ENCODE measurements around the gene SYNDIG1.

SYNDIG1 gene

GRCh38 chr20:24469116-24469893 lies at the start of gene SYNDIG1:
Gene SYNDIG1, plus strand, starts transcription at chr20:24469629. Its CDS starts 73,469 bp downstream, at chr20:24543098.
- no peak for DNase-seq (ENCODE audit: low read depth in 2 of 3, low spot score in 1 of 3)

GRCh38 chr20:24419786-24420185 lies 49.6 kb upstream of the SYNDIG1 start:
- no peak for DNase-seq (ENCODE audit: low read depth in 2 of 3, low spot score in 1 of 3)

GRCh38 chr20:24420567-24420966 lies 48.9 kb upstream of the SYNDIG1 start:
- no peak for DNase-seq (ENCODE audit: low read depth in 2 of 3, low spot score in 1 of 3)

GRCh38 chr20:24421071-24421470 lies 48.4 kb upstream of the SYNDIG1 start:
- no peak for DNase-seq (ENCODE audit: low read depth in 2 of 3, low spot score in 1 of 3)

GRCh38 chr20:24422091-24422760 lies 47.2 kb upstream of the SYNDIG1 start:
- no peak for DNase-seq (ENCODE audit: low read depth in 2 of 3, low spot score in 1 of 3)

GRCh38 chr20:24423390-24424313 lies 45.8 kb upstream of the SYNDIG1 start:
- DNase-seq (ENCODE audit: low read depth in 2 of 3, low spot score in 1 of 3), result no peak

- no peak for DNase-seq (ENCODE audit: low read depth in 2 of 3, low spot score in 1 of 3)
Observed at GRCh38 chr20:24425523-24426135, 43.8 kb upstream of the SYNDIG1 start.

- no peak for DNase-seq (ENCODE audit: low read depth in 2 of 3, low spot score in 1 of 3)
Observed at GRCh38 chr20:24431279-24432045, 38.0 kb upstream of the SYNDIG1 start.

- no peak for DNase-seq (ENCODE audit: low read depth in 2 of 3, low spot score in 1 of 3)
Observed at GRCh38 chr20:24432046-24432442, 37.4 kb upstream of the SYNDIG1 start.

- no peak for DNase-seq (ENCODE audit: low read depth in 2 of 3, low spot score in 1 of 3)
Observed at GRCh38 chr20:24436160-24436559, 33.3 kb upstream of the SYNDIG1 start.

- DNase-seq (ENCODE audit: low read depth in 2 of 3, low spot score in 1 of 3), result no peak
Observed at GRCh38 chr20:24437196-24438082, 32.0 kb upstream of the SYNDIG1 start.

GRCh38 chr20:24438331-24438730 lies 31.1 kb upstream of the SYNDIG1 start:
- no peak for DNase-seq (ENCODE audit: low read depth in 2 of 3, low spot score in 1 of 3)

- DNase-seq (ENCODE audit: low read depth in 2 of 3, low spot score in 1 of 3), result no peak
Observed at GRCh38 chr20:24439737-24440387, 29.6 kb upstream of the SYNDIG1 start.

- no peak for DNase-seq (ENCODE audit: low read depth in 2 of 3, low spot score in 1 of 3)
Observed at GRCh38 chr20:24441661-24442060, 27.8 kb upstream of the SYNDIG1 start.

- no peak for DNase-seq (ENCODE audit: low read depth in 2 of 3, low spot score in 1 of 3)
Observed at GRCh38 chr20:24442909-24443308, 26.5 kb upstream of the SYNDIG1 start.

GRCh38 chr20:24443436-24443835 lies 26.0 kb upstream of the SYNDIG1 start:
- no peak for DNase-seq (ENCODE audit: low read depth in 2 of 3, low spot score in 1 of 3)

GRCh38 chr20:24444526-24445190 lies 24.8 kb upstream of the SYNDIG1 start:
- no peak for DNase-seq (ENCODE audit: low read depth in 2 of 3, low spot score in 1 of 3)

GRCh38 chr20:24445510-24446170 lies 23.8 kb upstream of the SYNDIG1 start:
- DNase-seq (ENCODE audit: low read depth in 2 of 3, low spot score in 1 of 3), result no peak

Measured in stimulated activated CD4-positive, alpha-beta T cell treated with anti-CD3 and anti-CD28 coated beads, Interleukin-12 subunit alpha, Interleukin-12 subunit beta, amount 100 ng/mL, for 48 hours (primary cell).